ENCODE results near the gene ZNF829. TPM values are rescaled to one million over a fixed set of nuclear protein-coding genes. Genes with fewer than 3 reads are reported as not detected.

Gene ZNF829
- polyA plus RNA-seq, 1 donor from 2014 or later, result 1.9 TPM

- no peaks in the 10 kb centered on the region for H3K9me2 ChIP-seq (ENCODE audit: insufficient read depth, low read length)
- no peak overlapping the region for H3K4me3 ChIP-seq (ENCODE audit: low read length)
- H3K79me2 ChIP-seq (replicated peaks; ENCODE audit: insufficient read depth, low read length), result no peaks in the 10 kb centered on the region
- H3F3A ChIP-seq (ENCODE audit: insufficient read depth, low read length, poor library complexity, severe bottlenecking), result no peaks in the 10 kb centered on the region
- no peaks in the 10 kb centered on the region for H3K27me3 ChIP-seq (ENCODE audit: insufficient read depth, low read depth, low read length)
- H3K4me2 ChIP-seq (ENCODE audit: low read length), result no peak overlapping the region
- no peaks in the 10 kb centered on the region for H3K36me3 ChIP-seq (ENCODE audit: insufficient read depth, low read length)
- no peaks in the 10 kb centered on the region for H3K9me3 ChIP-seq (ENCODE audit: low read length)
- no peak overlapping the region for H2AFZ ChIP-seq (ENCODE audit: low read depth, low read length)
- H3K9ac ChIP-seq (ENCODE audit: low read length), result no peak overlapping the region
- no peak overlapping the region for H3K27ac ChIP-seq (ENCODE audit: low read length)
- no peaks in the 10 kb centered on the region for H4K20me1 ChIP-seq (ENCODE audit: insufficient read depth)
- TF ChIP-seq POLR2AphosphoS5 (IDR thresholded peaks at IDR 0.05) (no peak), RAD21 (conservative IDR thresholded peaks at IDR 0.05) (no peak), EZH2 (IDR thresholded peaks at IDR 0.05; ENCODE audit: borderline replicate concordance, insufficient read depth, low read length, poor library complexity, severe bottlenecking) (no peak), MXI1 (conservative IDR thresholded peaks at IDR 0.05; ENCODE audit: poor library complexity, severe bottlenecking) (no peak), SMC3 (conservative IDR thresholded peaks at IDR 0.05; ENCODE audit: poor library complexity) (no peak), TAF1 (IDR thresholded peaks at IDR 0.05; ENCODE audit: low read depth) (no peak), REST (IDR thresholded peaks at IDR 0.05; ENCODE audit: borderline replicate concordance) (no peak), EP300 (conservative IDR thresholded peaks at IDR 0.05; ENCODE audit: poor library complexity, severe bottlenecking) (no peak), CTCF (IDR thresholded peaks at IDR 0.05; ENCODE audit: poor library complexity, severe bottlenecking) (no peak)
Observed at GRCh38 chr19:36962346-36962745, 46.3 kb upstream of the ZNF829 start.

GRCh38 chr19:36950335-36951119 lies 34.4 kb upstream of the ZNF829 start:
- H3K9me3 ChIP-seq (ENCODE audit: low read length), result peaks cover 28% of the 10 kb centered on the region

More at GRCh38 chr19:36950335-36951119, 34.4 kb upstream of the ZNF829 start:
- Histone ChIP-seq H3K4me3 (ENCODE audit: low read length) (no peak overlapping the region), H3K27me3 (ENCODE audit: insufficient read depth, low read depth, low read length) (no peaks in the 10 kb centered on the region), H2AFZ (ENCODE audit: low read depth, low read length) (no peak overlapping the region), H3K9me2 (ENCODE audit: insufficient read depth, low read length) (no peaks in the 10 kb centered on the region), H3K36me3 (ENCODE audit: insufficient read depth, low read length) (peaks cover 36% of the 10 kb centered on the region), H3K9ac (ENCODE audit: low read length) (no peak overlapping the region), H3F3A (ENCODE audit: insufficient read depth, low read length, poor library complexity, severe bottlenecking) (no peaks in the 10 kb centered on the region), H4K20me1 (ENCODE audit: insufficient read depth) (no peaks in the 10 kb centered on the region), H3K4me2 (ENCODE audit: low read length) (no peak overlapping the region), H3K27ac (ENCODE audit: low read length) (no peak overlapping the region), H3K79me2 (replicated peaks; ENCODE audit: insufficient read depth, low read length) (no peaks in the 10 kb centered on the region)
- TF ChIP-seq MXI1 (conservative IDR thresholded peaks at IDR 0.05; ENCODE audit: poor library complexity, severe bottlenecking) (no peak), SMC3 (conservative IDR thresholded peaks at IDR 0.05; ENCODE audit: poor library complexity) (no peak), TAF1 (IDR thresholded peaks at IDR 0.05; ENCODE audit: low read depth) (no peak), RAD21 (conservative IDR thresholded peaks at IDR 0.05) (no peak), EZH2 (IDR thresholded peaks at IDR 0.05; ENCODE audit: borderline replicate concordance, insufficient read depth, low read length, poor library complexity, severe bottlenecking) (no peak), CTCF (IDR thresholded peaks at IDR 0.05; ENCODE audit: poor library complexity, severe bottlenecking) (no peak), EP300 (conservative IDR thresholded peaks at IDR 0.05; ENCODE audit: poor library complexity, severe bottlenecking) (no peak), REST (IDR thresholded peaks at IDR 0.05; ENCODE audit: borderline replicate concordance) (no peak), POLR2AphosphoS5 (IDR thresholded peaks at IDR 0.05) (no peak)
